ENCODE data around the gene ITSN1. TPM values are rescaled to one million over a fixed set of nuclear protein-coding genes. Genes with fewer than 3 reads are reported as not detected.

The ITSN1 gene
- total RNA-seq, 4 donors from 2014 or later = 50.4 to 208 (median 96.7) TPM

GRCh38 chr21:33810766-33811165 lies 168.5 kb downstream of the ITSN1 start:
- Histone ChIP-seq H3K4me3 (no peak overlapping the region), H3K36me3 (peaks cover 0 to 32% (median 0%) of the 10 kb centered on the region in 3 donors), H3K27ac (peak overlapping the region; percentile 29 to 87 (median 70)), H3K27me3 (no peaks in the 10 kb centered on the region), H3K4me1 (peaks cover 0 to 49% (median 13%) of the 10 kb centered on the region in 4 donors), H3K9me3 (no peaks in the 10 kb centered on the region)
- 43 to 50% methylated on average over 4 of the region's 4 CpGs for WGBS, 2 donors
- TF ChIP-seq POLR2A (IDR thresholded peaks at IDR 0.05) (no peak), EP300 (IDR thresholded peaks at IDR 0.05) (no peak), CTCF (IDR thresholded peaks at IDR 0.05) (no peak)
- DNase-seq (ENCODE audit: low spot score in 2 of 2) = no peak

GRCh38 chr21:33811167-33812010 lies 169.1 kb downstream of the ITSN1 start:
- TF ChIP-seq EP300 (IDR thresholded peaks at IDR 0.05) = peak; percentile 63
- TF ChIP-seq CTCF (IDR thresholded peaks at IDR 0.05) = no peak
- TF ChIP-seq POLR2A (IDR thresholded peaks at IDR 0.05) = no peak
- Histone ChIP-seq H3K4me1 (peaks cover 0 to 49% (median 13%) of the 10 kb centered on the region in 4 donors), H3K27me3 (no peaks in the 10 kb centered on the region), H3K9me3 (no peaks in the 10 kb centered on the region), H3K36me3 (peaks cover 0 to 38% (median 0%) of the 10 kb centered on the region in 3 donors), H3K27ac (peak overlapping the region; percentile 29 to 87 (median 70)), H3K4me3 (no peak overlapping the region)
- DNase-seq (ENCODE audit: low spot score in 2 of 2) = no peak
- WGBS, 2 donors = 39 to 42% methylated on average over 5 of the region's 5 CpGs

- Histone ChIP-seq H3K4me1 (peaks cover 0 to 46% (median 13%) of the 10 kb centered on the region in 4 donors), H3K27me3 (no peaks in the 10 kb centered on the region), H3K27ac (no peak overlapping the region), H3K4me3 (no peak overlapping the region), H3K9me3 (no peaks in the 10 kb centered on the region), H3K36me3 (peaks cover 0 to 52% (median 5%) of the 10 kb centered on the region in 3 donors)
- TF ChIP-seq POLR2A (IDR thresholded peaks at IDR 0.05) (no peak), EP300 (IDR thresholded peaks at IDR 0.05) (no peak)
- 92 to 94% methylated on average over 7 of the region's 7 CpGs for WGBS, 2 donors
- no peak for DNase-seq (ENCODE audit: low spot score in 2 of 2)
Measured at GRCh38 chr21:33813832-33814365, 171.6 kb downstream of the ITSN1 start.

- no peak overlapping the region for H3K4me3 ChIP-seq
- peak in 1 of 2 donors; percentile 38 for DNase-seq (ENCODE audit: low spot score in 2 of 2)
- 70 to 74% methylated on average over 7 of the region's 7 CpGs for WGBS, 2 donors
- TF ChIP-seq POLR2A (IDR thresholded peaks at IDR 0.05) (no peak), CTCF (IDR thresholded peaks at IDR 0.05) (no peak), EP300 (IDR thresholded peaks at IDR 0.05) (peak; percentile 45 to 61)
- H3K36me3 ChIP-seq = peaks cover 0 to 62% (median 5%) of the 10 kb centered on the region in 3 donors
- H3K4me1 ChIP-seq = peaks cover 0 to 36% (median 12%) of the 10 kb centered on the region in 4 donors
- no peaks in the 10 kb centered on the region for H3K9me3 ChIP-seq
- H3K27me3 ChIP-seq = no peaks in the 10 kb centered on the region
- H3K27ac ChIP-seq = no peak overlapping the region
Measured at GRCh38 chr21:33815143-33815707, 172.9 kb downstream of the ITSN1 start.

GRCh38 chr21:33816174-33816573 lies 173.9 kb downstream of the ITSN1 start:
- H3K4me1 ChIP-seq = peaks cover 0 to 36% (median 11%) of the 10 kb centered on the region in 4 donors
- no peak for DNase-seq (ENCODE audit: low spot score in 2 of 2)
- H3K9me3 ChIP-seq = no peaks in the 10 kb centered on the region
- TF ChIP-seq EP300 (IDR thresholded peaks at IDR 0.05) (no peak), CTCF (IDR thresholded peaks at IDR 0.05) (no peak), POLR2A (IDR thresholded peaks at IDR 0.05) (no peak)
- peaks cover 0 to 63% (median 5%) of the 10 kb centered on the region in 3 donors for H3K36me3 ChIP-seq
- 74 to 83% methylated on average over 2 of the region's 2 CpGs for WGBS, 2 donors
- H3K4me3 ChIP-seq = no peak overlapping the region
- H3K27me3 ChIP-seq = no peaks in the 10 kb centered on the region
- no peak overlapping the region for H3K27ac ChIP-seq

Data from tibial nerve (tissue), 4 donors.